GM19438 (cell line): ENCODE measurements around the gene COA7.
A peak's percentile ranks its signal among the peaks of the same experiment; 100 is the strongest.
"Not testable (repeated sequence)": the region's sequence is repeated elsewhere in the genome, so short reads cannot be mapped to it uniquely, and the experiment has no call there.

ENCODE experiments used
- ATAC-seq: cut with Tn5 transposase; IDR thresholded peaks from one replicate; pipeline ENCODE4 v1.9.1; 2021; ENCODE audit warnings: low read depth; ENCODE audit not compliant: unreplicated experiment

The COA7 gene

DNA sequence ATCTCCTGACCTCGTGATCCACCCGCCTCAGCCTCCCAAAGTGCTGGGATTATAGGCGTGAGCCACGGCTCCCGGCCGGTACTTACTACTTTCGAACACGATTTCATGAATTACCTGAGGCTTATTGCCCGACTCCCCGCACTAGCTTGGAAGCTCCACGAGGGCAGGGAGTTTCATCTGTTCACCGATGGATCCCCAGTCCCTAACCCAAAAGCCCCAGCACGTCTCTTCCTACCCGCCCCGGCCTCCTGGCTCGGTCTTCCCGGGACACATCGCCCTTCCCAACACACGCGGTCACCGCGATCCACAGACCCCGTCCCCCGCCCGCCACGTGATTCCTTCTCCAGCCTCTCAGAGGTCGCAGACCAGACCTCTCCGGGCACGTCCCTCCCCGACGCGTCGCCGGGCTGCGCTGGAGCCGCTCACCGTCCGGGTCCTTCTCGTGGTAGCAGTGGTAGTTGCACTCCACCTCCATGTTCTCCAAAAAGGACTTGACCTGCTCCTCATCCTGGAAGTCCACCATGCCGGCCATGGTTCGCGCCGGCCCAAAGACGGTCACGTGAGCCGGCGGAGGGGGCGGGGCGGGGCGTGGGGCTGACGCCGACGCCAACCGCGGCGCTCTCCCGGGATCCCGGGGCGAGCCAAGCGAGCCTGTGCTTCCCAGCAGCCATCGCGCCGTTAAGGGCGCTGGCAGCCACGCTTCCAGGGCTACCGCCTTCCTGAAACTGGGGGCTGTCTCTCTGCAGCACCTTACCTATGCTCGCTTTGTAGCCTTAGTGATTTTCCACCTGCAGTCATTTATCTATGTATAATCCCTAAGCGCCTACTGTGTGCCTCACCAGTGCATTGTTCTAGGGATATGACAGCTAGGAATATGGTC, at the start of gene COA7:
COA7 (minus strand) TSS at position 553 of the 880 bp plus-strand sequence; CDS start at position 532, 21 bp downstream.
- ATAC-seq = peak; percentile 55

DNA sequence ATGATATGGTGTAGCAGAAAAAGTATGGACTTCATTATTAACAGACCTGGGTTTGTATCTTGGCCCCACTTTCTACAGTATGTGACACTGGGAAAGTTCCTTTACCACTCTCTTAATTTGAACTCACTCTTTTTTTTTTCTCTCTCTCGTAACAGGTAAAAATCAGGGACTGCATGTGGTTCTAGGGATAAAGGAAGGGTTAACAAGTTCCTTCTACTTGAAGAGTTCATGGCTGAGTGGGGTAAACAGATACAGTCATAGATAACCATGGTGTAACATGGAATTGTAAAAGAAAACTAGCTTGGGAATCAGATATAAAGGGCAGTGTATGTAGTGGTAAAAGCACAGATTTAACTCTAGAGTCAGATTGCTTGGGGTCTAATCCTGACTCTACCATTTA, 49.3 kb upstream of the COA7 start:
- no peak for ATAC-seq

DNA sequence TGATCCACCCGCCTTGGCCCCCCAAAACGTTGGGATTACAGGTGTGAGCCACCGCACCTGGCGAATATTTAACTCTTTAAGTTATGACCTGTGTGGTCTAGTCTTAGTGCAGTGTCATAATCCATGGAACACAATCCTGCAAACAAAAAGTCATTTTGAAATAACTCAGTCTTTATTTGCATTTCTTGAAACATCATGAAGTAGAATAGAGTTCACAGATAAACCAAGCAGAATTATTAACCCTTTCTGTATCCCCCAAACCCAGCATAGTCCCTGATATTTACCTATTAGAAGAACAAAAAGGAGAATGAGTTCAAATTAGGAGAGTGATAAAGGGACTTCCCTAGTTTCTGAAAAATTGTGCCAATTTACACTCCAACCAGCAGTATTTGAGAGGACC, 48.0 kb upstream of the COA7 start:
- ATAC-seq = no peak

- ATAC-seq = no peak
Observed at GRCh38 chr1:52741259-52741658, 43.1 kb upstream of the COA7 start.

DNA sequence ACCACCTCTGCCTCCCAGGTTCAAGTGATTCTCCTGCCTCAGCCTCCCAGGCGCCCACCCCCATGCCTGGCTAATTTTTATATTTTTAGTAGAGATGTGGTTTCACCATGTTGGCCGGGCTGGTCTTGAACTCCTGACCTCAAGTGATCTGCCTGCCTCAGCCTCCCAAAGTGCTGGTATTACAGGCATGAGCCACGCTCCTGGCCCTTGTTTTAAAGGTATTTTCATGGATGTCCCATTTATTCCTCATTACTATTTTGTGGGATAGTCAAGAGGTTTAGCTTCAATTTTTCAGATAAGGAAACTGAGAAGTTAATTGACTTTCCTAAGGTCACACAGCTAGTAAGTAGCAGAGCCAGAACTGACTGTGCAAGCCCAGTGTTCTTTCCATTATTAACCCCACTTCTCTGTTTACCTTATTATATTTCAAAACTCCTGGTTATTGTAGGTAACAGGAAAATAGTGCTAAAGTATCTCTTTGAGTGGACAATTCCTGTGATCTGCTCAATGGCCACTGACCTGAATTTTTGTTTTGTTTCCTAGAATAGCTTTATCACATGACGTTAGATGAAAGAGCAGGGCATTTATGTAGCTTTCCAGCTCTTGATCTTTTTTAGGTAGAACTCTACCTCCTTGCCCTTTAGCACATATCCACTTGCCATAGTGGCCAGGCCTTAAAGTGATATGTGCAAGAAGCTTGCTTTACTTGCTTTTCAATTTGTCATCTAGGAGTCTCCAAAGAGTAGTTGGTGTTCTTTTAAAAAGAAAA, 41.7 kb upstream of the COA7 start:
- no peak for ATAC-seq

GRCh38 chr1:52738893-52739292, 40.7 kb upstream of the COA7 start:
- no peak for ATAC-seq

- no peak for ATAC-seq
Observed at GRCh38 chr1:52738148-52738547, 40.0 kb upstream of the COA7 start.

- ATAC-seq = not testable (repeated sequence)
Observed at GRCh38 chr1:52735371-52735770, 37.2 kb upstream of the COA7 start.

DNA sequence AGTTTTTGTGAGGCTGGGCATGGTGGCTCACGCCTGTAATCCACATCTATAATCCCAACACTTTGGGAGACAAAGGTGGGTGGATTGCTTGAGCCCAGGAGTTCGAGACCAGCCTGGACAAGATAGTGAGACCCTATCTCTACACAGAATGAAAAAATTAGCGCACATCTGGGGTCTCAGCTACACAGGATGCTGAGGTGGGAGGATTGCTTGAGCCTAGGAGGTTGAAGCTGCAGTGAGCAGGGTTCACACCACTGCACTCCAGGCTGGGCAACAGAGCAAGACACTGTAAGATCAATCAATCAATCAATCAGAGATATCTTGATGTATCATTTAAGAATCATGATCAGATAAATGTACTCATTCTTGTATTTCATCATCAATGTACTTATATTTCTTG, 35.2 kb upstream of the COA7 start:
- ATAC-seq = no peak

DNA sequence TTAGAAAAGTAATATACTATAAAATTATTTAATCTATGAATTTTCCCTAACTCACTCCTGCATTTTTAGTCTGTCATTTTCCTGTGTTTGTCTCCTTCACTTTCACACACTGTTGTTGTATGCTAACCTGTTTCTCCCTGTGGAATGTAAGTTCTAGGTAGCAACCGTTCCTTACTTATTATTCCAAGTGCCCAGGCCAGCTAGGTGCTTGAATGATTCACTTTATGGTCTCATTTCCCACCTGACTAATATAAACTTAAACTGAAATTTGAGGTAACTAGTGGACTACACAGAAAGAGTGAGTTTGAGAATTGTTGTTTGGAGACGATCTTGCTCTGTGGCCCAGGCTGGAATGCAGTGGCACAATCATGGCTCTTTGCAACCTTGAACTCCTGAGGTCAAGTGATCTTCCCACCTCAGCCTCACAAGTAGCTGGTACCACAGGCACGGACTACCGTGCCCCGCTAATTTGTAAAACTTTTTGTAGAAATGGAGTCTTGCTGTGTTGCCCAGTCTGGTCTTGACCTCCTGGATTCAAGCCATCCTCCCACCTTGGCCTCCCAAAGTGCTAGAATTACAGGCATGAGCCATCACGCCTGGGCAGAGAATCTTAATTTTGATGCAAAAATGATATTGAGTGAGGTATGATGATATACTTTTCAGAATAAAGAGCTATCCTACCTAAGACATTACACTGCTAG, 30.0 kb upstream of the COA7 start:
- no peak for ATAC-seq

DNA sequence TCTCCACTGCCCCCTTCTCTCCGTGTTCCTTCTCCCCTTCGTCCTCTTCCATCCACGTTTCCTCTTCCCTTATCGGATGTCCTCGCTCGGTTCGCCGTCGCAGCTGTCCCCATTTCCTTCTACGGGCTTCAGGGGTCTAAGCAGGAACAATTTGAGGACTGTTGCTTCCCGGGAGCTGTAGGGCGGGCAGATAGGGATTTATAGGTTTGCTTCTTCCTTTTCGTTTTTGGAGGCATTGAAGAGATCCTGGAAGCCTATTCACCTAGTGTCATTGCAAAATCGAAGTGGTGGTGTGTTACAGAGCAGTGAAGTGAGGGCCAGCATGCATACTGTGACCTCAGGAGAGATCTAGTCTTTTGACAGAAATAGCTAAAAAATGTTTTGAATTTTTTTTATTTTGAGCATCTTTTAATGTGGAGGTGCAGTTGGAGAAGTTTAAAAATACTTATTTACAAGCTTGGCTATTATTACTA, 29.0 kb upstream of the COA7 start:
- no peak for ATAC-seq

DNA sequence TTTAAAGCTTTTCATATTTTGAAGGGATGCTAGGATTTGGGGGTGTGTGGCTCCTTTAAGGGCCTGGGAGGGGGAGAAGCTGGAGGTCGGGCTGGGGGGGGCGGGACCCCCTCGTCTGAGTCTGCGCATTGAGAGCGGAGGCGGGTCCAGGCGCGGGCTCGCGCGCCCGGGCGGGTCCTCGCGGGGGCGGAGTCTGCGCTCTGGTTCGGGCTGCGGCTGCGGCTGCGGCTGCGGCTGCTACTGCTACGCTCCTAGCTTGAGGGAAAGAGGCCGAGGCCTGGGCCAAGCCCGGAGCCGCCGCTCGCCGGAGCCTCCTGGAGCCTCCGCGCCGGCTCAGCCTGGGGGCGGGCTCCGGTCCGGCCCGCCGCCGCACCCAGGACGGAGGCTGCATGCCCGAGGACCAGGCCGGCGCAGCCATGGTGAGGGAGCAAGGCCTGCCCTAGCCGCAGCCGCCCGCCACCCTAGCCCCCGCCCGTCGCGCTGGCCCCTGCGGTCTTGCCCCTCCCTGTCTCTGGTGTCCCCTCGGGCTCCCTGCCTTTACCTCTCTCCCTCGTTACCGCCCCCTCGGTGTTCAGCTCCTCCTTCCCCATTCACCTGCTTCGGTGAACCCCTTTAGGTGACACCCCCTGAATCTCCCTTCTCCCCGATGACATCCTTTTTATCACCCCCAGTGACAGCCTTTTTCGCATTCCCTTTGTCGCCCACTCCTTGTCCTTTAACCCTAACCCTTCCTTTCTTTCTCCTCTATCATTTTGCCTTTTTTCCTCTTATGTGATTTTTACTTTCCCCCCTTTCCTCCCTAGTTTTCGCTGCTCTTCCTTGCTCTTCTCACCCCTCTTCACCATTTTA, 28.3 kb upstream of the COA7 start, which contains the start of gene ZYG11B:
ZYG11B (plus strand) TSS at position 189 of the 849 bp plus-strand sequence; CDS start at position 390, 201 bp downstream.
- peak; percentile 97 for ATAC-seq

- no peak for ATAC-seq
Observed at GRCh38 chr1:52725903-52726264, 27.7 kb upstream of the COA7 start.

- no peak for ATAC-seq
Observed at GRCh38 chr1:52723260-52723659, 25.1 kb upstream of the COA7 start.

DNA sequence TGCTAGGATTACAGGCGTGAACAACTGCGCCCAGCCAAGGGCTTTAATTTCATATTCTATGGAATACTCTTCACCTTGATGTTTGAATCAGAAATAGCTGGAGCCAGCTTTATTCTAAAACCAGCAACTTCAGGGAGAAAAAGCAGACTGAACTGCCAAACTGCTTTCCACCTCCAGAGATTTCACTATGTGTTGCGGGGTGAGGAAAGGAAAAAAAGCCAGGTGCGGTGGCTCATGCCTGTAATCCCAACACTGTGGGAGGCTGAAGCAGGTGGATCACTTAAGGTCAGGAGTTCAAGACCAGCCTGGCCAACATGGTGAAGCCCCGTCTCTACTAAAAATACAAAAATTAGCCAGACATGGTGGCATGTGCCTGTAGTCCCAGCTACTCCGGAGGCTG, 17.1 kb upstream of the COA7 start:
- ATAC-seq = not testable (repeated sequence)

- no peak for ATAC-seq
Observed at GRCh38 chr1:52713590-52713989, 15.4 kb upstream of the COA7 start.

DNA sequence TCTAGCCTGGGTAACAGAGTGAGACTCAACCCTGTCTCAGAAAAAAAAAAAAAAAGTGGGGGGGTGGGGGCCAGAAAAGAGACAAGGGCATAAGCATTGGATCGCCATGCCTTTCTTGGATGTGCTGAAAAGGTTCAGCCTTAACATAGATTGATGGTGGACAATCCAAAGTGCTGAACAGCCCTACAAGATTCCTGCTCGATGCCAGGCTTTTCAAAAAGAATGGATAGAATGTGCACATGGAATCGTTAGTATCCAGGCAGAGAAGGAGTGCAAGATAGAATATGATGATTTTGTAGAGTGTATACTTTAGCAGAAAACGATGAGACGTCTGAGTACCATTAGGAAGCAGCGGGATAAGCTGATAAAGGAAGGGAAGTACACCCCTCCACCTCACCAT, 10.9 kb upstream of the COA7 start:
- ATAC-seq = no peak

GRCh38 chr1:52707927-52708655, 9.9 kb upstream of the COA7 start:
- no peak for ATAC-seq
